NCI-H69 (cell line): ENCODE data around the gene OR10H4.
"Not testable (repeated sequence)": the region's sequence is repeated elsewhere in the genome, so short reads cannot be mapped to it uniquely, and the experiment has no call there.

Source experiments
- DNase-seq: peaks from one replicate; lab custom pipeline; 2025; lab: John Stamatoyannopoulos, UW

Gene OR10H4

DNA sequence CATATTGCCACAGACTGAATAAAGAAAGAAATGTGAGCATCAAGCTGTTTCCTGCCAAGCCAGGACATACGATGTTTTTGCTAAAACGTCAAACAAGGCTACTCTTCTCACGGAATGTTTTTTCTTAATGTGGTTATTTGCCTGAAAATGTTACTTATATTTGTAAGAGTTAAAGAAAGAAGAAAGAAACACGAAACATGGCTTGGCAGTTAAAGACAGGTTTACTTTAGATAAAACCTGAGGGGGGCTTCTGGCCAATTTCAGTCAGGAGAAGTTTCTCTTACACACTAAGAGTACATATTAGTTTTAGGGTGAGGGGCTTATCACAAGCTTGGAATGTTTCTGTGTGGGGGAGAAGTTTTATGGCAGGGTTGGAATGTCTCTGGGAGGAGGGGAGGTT is 4.4 kb upstream of the OR10H4 start:
- DNase-seq = no peak

DNA sequence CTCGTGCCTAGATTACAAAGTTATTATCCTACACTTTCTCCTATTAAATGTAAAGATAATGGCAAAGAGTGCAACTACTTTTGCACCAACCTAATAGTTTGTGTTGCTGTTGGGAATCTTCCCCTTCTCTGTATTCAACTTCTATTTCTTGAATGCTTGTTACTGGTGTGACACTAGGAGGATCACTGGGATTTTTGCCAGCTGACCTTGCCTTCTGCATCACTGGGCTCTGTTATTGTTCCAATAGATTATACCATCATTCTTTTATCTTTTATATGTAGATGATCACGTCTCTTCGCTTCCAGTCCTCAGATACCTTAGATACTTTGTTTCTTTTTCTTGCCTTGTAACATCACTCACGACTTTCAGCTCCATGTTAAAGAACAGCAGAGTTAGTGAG is 3.5 kb upstream of the OR10H4 start:
- DNase-seq = no peak

DNA sequence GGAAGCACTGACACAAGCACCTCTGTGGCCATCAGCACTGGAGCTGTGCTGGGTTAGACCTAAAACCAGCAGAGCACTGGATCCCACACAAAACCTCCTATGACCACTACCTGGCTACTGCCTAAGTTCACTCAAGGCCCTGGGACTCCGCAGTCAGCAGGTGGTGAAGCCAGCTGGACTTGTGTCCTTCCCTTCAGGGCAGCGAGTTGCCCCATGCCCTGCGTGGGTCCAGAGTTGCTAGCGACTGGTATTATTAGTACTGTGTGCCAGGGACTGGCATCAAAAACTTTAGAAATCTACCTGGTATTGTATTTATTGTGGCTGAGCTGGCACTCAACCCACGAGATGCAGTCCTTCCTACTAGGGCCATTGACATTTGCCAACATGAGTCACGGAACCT is 6.0 kb downstream of the OR10H4 start:
- no peak for DNase-seq

GRCh38 chr19:15962319-15962718 is 13.5 kb downstream of the OR10H4 start:
- DNase-seq = no peak

DNA sequence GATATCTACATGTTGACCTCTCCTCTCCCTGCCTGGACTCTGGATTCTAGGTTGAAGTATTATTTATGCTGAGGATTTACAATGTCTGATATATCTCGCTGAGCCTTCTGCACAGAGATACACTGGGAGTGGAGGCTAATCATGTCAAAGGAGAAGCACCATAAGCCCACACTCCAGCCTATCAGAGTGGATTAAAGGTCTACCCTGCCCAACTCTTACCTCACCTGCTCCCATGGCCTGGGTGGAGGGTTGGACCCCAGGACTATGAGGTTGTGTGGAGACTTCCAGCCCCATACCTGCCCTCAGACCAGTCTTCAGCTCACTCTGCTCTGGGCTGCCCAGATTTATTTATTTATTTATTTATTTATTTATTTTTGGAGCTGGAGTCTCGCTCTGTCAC is 15.4 kb downstream of the OR10H4 start:
- DNase-seq = no peak

GRCh38 chr19:15971224-15971780 is 22.5 kb downstream of the OR10H4 start:
- no peak for DNase-seq

- not testable (repeated sequence) for DNase-seq
Observed at GRCh38 chr19:15972043-15972442, 23.2 kb downstream of the OR10H4 start.

- DNase-seq = no peak
Observed at GRCh38 chr19:15974856-15975255, 26.0 kb downstream of the OR10H4 start.

- DNase-seq = no peak
Observed at GRCh38 chr19:15976836-15977689, 28.3 kb downstream of the OR10H4 start.

DNA sequence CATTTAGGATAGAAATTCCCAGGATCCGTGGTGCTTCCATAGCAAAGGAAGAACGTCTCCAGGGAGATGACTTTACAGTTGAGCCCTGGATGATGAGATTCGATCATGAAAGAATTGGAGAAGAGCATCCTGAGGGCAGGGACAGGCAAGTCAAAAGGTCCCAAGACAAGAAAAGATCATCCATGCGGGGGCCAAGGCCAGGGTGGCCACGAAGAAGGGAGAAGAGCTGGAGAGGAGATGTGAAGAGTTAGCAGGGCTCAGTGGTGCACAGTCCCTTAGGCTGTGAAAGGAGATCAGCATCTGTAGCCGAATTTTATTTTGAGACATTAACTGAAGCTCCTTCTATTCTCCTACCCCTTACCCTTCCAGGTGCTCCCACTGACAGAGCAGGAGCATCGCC is 28.9 kb downstream of the OR10H4 start:
- no peak for DNase-seq

DNA sequence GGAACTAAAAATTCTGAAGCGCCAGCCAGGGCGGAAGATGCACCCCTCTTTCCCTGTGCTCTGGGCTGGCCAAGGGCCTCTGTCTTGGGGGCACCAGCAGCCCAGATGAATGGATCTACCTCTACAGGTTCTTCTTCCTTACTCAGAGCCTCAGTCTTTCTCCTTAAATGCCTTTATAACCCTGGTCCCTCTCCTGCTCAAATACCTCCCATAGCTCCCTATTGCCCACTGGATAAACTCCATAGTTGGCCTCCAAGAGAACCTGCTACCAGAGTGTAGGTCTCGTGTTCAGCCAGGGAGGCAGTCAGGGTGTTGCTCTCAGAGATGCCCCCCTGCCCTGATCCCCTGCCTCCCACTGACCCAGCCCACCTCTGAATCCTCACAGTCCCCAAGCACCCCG is 30.5 kb downstream of the OR10H4 start:
- no peak for DNase-seq

DNA sequence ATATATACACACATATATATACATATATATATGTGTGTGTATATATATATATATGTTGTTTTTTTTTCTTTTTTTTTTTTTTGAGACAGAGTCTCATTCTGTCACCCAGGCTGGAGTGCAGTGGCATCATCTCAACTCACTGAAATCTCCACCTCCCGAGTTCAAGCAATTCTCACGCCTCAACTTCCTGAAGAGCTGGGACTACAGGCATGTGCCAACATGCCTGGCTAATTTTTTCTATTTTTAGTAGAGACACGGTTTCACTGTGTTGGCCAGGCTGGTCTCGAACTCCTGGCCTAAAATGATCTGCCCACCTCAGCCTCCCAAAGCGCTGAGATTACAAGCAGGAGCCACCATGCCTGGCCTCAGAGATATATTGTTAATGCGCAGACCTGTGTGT is 37.0 kb downstream of the OR10H4 start:
- DNase-seq = not testable (repeated sequence)

DNA sequence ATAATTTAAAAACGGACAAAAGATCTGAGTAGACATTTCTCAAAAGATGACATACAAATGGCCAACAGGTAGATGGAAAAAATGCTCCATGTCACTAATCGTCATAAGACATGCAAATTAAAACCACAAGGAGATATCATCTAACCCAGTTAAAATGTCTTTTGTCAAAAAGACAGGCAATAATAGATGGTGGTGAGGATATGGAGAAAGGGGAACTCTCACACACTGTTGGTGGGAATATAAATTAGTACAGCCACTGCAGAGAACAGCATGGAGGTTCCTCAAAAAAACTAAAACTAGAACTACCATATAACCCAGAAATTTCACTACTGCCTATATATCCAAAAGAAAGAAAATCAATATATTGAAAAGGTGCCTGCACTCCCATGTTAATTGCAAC is 37.9 kb downstream of the OR10H4 start:
- no peak for DNase-seq

DNA sequence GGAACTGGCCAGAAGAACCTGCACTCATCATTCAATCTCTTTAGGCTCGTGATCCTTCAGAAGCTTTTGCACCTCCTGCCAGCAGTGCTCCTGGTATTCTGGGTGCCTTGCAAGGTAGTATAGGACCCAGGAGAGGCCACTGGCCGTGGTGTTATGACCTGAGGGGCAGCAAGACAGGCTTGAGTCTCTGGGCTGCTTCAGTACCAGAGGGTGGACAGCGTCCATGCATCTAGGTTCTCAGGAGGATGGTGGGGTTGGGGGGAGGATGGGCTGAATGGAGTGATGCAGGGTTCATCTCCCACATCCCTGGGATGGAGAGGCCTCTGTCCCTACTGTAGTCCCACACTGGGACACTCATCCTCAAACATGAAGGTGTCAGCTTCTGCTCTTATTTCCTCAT is 41.1 kb downstream of the OR10H4 start:
- no peak for DNase-seq

DNA sequence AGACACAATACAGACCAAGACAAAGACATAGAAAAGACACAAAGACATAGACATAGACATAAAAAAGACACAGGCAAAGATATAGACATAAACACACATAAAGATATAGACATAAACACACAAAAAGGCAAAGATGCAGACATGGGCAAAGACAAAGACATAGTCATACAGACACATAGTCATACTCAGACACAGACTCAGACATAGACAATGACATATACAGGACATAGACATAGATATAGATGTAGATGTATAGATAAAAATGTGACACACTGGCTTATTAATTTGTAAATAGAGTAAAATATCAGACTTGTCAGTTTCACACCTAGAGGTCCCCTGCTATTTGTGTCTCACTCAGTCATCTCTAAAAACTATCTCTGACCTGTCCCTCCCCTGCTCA is 42.8 kb downstream of the OR10H4 start:
- DNase-seq = no peak

DNA sequence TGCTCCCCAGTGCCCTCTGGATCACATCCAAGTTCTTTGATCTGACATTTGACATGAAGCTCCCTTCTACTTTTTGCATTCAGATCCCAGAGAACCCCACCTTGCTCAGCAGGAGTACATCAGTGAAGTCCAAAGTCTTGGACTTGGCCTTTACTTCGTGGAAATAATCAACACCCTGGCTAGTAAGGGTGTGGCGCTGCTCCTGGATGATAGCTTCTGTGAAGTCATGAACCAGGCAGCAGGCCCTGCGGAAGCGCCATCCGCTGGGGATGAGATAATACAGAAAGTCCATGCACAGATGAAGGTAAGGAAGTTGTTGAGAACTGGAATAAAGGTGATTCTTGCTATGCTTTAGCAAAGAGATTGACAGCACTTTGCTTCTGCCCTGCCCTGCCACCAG is 43.2 kb downstream of the OR10H4 start:
- DNase-seq = no peak

DNA sequence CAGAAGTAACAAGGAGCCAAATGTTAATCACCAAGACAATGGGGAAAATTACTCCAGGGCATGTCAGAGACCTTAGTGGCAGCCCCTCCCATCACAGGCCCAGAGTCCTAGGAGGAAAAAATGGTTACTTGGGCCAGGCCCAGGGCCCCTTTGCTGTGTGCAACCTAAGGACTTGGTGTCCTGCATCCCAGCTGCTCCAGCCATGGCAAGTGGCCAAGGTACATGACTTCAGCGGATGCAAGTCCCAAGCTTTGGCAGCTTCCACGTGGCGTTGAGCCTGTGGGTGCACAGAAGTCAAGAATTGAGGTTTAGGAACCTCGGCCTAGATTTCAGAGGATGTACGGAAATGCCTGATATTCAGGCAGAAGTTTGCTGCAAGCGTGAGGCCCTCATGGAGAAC is 46.7 kb downstream of the OR10H4 start:
- no peak for DNase-seq

DNA sequence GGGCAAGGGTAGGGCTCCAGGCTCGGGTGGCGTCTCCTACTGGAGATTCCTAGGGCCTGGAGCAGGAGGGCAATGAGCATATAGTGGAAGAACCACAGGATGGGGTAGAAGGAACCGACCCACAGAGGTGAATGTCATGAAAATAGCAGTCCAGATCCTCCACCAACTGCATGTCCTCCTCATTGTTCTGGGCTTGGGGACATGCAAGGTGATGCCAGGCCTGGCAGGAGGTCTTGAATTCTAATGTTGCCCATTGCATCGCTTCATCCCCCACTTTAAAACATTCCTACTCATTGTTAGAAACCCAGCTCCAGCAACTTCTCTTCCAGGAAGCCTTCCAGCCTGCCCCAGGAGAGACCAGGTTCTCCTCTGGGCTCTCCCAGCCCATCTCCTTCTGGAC is 49.4 kb downstream of the OR10H4 start:
- DNase-seq = no peak
